Activated CD4-positive, alpha-beta T cell treated with anti-CD3 and anti-CD28 coated beads, Interleukin-2, amount 50 U/mL, for 16 hours (primary cell): Measurements from ENCODE around the gene RNF121.

Experiments used
- DNase-seq: peaks from one replicate; pipeline ENCODE4 v3.0.0-alpha.2; 2020

Gene RNF121

GRCh38 chr11:71991494-71991893, 62.6 kb downstream of the RNF121 start:
- DNase-seq, result no peak

GRCh38 chr11:71992136-71992730, 63.4 kb downstream of the RNF121 start:
- DNase-seq, result no peak

- DNase-seq, result no peak
Measured at GRCh38 chr11:71994786-71995185, 65.9 kb downstream of the RNF121 start.

DNA sequence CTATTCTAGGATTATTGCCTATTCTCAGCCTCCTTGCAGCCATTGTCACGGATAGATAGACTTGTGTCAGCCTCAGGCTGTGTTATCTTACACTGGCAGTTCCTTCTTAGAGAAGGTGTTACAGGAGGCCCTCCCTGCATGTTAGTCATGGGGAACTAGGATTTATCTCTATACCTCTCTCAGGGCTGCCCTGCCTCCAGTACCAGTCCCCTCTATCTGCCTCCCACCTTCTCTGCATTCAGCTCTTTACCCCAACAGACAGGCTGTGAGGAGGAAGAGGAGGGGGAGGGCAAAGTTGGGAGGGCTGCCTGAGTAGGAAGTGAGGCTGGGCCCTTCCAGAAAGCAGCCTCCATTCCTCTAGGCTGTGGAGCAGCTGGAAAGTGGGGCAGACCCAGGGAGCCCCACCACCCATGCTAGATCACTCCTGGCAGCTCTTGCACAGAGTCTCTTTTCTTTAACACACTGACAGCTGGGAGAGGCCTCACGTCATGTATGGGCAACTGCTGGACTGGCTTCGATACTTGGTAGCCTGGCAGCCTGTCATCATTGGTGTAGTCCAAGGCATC, 67.0 kb downstream of the RNF121 start:
- DNase-seq, result no peak

- no peak for DNase-seq
Measured at GRCh38 chr11:71996517-71996916, 67.7 kb downstream of the RNF121 start.

DNA sequence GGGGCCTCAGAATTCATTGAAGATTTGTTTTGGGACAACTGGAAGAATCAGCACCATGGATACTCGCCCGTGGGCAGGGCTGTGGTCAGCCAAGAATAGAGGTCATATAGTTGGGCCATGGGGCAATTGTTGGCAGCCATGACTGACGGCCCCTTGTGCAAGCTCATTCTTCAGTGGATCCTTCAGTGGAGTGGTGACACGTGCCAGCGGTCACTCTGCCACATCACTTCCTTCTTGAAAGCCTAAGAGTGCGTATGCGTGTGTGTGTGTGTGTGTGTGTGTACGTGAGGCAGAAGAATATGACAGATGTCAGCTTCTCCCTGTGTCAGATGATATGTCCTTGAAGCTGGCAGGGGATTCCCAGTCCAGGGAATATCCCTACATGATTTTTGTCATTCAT, 68.1 kb downstream of the RNF121 start:
- no peak for DNase-seq

GRCh38 chr11:71997594-71997993, 68.7 kb downstream of the RNF121 start:
- no peak for DNase-seq

GRCh38 chr11:71998061-71998460, 69.2 kb downstream of the RNF121 start:
- no peak for DNase-seq

DNA sequence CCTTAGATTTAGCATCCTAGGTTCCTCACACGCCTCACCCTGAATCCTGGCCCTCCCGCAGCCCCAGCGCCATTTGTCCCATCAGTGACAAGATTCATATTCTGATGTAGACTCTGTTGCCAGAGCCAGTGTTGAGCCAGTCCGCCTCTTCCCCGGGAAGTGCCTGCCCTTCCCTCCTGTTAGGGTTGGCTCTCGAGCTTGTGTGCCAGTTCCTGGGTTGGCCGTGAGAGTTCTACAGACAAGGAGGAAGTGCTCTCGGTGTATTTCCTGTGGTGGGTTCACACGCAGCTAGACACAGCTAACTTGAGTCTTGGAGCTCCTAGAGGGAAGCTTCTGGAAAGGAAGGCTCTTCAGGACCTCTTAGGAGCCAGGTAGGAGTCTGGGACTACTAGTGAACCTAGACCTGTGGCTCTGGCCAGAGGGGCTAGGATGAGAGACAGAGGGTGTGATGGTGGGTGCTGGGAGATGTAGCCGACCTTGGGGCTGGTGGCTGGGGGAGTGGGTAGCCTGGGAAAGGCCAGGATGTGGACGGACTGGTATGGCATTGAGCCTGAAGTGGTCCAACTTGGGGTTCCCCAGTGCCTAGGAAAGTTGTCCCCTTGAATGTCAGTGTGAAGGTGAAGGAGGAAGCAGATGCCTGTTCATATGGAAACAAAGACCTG, 69.9 kb downstream of the RNF121 start, which contains the start of gene IL18BP:
IL18BP (plus strand) TSS at position 261 of the 662 bp plus-strand sequence. CDS start 1,076 bp downstream, outside the sequence.
- peak; percentile 49 for DNase-seq

DNA sequence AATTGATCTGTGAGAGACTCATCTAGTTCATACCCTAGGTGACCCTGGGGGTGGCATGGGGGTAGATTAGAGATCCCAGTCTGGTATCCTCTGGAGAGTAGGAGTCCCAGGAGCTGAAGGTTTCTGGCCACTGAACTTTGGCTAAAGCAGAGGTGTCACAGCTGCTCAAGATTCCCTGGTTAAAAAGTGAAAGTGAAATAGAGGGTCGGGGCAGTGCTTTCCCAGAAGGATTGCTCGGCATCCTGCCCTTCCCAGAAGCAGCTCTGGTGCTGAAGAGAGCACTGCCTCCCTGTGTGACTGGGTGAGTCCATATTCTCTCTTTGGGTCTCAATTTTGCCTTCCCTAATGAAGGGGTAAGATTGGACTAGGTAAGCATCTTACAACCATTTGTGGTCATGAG, 70.5 kb downstream of the RNF121 start:
- no peak for DNase-seq

DNA sequence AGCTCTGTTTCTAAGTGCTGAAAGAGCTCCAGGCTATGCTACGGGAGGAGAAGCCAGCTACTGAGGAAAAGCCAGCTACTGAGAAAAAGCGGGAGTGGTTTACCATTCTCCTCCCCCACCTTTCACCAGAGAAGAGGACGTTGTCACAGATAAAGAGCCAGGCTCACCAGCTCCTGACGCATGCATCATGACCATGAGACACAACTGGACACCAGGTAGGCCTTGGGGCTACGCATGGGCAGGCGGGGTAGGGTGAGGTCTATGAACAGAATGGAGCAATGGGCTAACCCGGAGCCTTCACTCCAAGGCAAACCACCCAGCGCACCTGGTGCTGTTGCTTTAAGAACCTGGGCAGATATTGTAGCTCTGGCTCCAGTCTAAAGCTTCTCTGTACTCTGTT, 71.0 kb downstream of the RNF121 start:
- DNase-seq, result no peak

- no peak for DNase-seq
Measured at GRCh38 chr11:72000202-72000867, 71.5 kb downstream of the RNF121 start.

GRCh38 chr11:72001285-72001684, 72.4 kb downstream of the RNF121 start:
- no peak for DNase-seq

- no peak for DNase-seq
Measured at GRCh38 chr11:72001834-72002591, 73.2 kb downstream of the RNF121 start.

GRCh38 chr11:72002841-72003775, 74.3 kb downstream of the RNF121 start:
- DNase-seq, result no peak

GRCh38 chr11:72003776-72004171, 74.9 kb downstream of the RNF121 start:
- no peak for DNase-seq

DNA sequence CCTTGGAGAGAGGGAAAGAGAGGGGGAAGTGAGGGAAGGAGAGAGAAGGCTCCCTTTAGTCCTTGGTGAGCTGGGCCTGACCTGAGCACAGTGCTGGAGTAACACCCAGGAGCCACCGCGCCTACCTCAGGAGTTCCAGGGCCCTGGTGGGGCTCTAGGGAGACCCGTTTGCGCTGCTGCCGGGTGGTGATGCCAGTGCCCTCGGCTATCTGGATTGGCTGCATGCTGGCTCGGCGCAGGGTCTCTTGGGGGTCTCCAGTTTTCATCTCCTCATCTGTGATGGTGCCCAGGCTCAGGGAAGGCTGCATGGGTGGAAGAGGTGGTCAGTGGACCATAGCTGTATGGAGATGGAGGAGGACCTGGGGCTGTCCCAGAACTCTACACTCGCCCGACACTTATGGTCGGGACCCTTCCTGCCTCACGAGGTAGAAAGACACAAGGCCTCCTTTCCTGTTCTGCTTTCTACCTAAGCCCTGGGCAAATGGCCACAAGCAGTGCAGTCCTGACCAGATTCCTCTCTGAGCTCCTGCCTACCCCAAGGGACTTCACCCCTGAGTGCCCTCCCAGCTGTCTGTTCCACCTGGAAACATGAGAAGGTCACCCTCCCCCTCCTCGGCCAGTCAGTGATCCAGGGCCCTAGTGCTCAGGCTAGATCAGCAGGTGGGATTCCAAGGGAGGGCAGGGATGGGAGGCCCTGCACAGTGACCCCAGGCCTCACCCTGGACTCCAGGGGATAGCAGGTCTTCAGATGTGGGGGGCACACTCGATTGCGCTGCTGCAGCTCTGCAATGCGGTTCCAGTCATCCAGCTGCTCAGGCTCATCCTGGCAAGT, 75.9 kb downstream of the RNF121 start:
- no peak for DNase-seq

- no peak for DNase-seq
Measured at GRCh38 chr11:72005347-72006260, 76.8 kb downstream of the RNF121 start.

DNA sequence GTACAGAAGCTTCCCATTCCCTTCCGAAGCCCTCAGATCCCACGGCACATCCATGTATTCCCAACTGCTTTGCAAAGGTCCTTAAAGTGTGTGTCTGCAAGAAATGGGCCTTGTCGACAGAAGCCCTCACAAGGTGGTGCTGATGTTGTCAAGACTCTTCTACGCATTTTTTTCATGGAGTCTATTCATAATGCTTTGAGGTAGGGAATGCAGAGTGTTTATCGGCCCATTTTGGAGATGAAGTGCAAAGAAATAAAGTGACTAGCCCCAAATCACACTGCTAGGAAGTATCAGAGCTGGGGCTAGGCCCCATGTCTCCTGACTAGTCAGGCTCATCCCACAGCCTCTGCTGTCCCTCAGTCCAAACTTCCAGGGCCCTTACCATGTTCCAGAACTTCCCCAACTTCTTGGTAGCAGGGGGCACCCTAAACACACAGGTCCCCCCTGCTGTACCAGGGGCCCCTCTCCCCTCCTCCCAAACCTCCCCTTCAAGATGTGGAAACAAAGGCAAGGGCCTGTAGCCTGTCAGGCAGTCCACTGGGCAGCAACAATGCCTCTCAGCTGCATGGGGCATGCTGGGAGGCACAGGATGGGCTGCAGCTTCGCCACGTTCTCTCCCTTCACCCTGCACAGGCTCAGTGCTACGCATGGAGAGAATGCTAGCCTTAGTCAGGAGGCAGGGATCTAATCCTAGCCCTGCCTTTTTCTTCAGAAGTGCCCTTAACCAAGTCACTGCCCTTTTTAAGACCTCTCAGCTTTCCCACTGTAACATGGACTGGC, 77.7 kb downstream of the RNF121 start:
- no peak for DNase-seq
